ENCODE results near the gene CYP1B1.

CYP1B1 gene

GRCh38 chr2:38074764-38075506, 1.0 kb downstream of the CYP1B1 start:
- no peak for DNase-seq

DNA sequence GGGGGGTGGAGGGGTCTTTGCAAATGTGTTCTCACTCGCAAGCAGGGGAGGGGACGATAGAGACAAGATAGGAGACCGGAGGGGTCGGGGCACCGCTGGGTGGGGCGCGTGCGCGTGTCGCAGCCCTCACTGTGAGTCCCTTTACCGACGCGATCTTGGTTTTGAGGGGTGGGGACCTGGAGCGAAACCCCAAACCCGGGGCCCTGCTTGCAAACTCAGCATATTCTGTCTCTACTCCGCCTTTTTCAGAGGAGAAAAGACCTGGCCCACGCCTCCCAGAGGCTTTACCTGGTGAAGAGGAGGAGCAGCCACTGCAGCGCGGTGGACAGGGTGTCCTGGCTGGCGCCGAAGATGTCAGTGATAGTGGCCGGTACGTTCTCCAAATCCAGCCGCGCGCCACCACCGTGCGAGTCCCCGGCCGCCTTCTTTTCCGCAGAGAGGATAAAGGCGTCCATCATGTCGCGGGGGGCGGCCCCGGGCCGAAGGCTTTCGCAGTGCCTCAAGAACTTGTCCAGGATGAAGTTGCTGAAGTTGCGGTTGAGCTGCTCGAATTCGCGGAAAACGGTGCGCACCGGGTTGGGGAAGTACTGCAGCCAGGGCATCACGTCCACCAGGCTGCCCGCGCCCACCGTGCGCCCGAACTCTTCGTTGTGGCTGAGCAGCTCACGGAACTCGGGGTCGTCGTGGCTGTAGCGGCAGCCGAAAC, 1.7 kb downstream of the CYP1B1 start:
- DNase-seq, result no peak

- DNase-seq, result no peak
Measured at GRCh38 chr2:38073211-38074057, 2.5 kb downstream of the CYP1B1 start.

GRCh38 chr2:38070438-38070837, 5.5 kb downstream of the CYP1B1 start:
- no peak for DNase-seq

GRCh38 chr2:38068234-38068633, 7.7 kb downstream of the CYP1B1 start:
- DNase-seq, result no peak

GRCh38 chr2:38066421-38067115, 9.4 kb downstream of the CYP1B1 start:
- DNase-seq, result no peak

- DNase-seq, result no peak
Measured at GRCh38 chr2:38065502-38066135, 10.3 kb downstream of the CYP1B1 start.

DNA sequence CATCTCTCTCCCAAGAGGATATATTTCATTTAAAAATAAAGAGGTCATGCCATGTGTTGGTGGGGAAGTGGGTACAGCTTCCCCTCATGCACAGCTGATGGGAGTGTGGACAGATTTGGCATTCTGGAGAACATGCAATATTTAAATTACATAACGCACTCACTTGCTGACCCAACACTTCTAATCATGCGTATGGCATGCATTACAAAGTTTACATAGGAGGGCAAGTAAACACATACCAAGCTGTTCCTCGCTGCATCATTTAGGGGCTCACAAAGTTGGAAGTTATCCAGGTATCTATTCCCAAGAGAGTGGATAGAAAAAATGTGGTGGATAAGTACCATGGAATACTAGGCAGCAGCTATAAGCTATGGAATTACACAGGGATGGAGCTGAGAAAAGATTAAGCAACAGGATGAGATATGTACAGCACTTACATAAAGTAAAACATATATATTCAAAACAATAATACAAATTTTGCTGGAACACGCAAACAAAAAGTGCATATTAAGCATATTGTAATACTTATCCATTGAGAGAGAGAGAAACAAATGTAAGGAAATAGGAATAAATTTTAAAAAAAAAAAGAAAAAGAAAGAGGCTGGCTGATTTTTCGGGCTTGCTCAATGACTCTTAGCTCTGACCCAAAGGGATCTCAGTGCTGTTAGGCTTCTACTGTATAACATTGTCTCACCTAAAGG, 11.0 kb downstream of the CYP1B1 start:
- no peak for DNase-seq

DNA sequence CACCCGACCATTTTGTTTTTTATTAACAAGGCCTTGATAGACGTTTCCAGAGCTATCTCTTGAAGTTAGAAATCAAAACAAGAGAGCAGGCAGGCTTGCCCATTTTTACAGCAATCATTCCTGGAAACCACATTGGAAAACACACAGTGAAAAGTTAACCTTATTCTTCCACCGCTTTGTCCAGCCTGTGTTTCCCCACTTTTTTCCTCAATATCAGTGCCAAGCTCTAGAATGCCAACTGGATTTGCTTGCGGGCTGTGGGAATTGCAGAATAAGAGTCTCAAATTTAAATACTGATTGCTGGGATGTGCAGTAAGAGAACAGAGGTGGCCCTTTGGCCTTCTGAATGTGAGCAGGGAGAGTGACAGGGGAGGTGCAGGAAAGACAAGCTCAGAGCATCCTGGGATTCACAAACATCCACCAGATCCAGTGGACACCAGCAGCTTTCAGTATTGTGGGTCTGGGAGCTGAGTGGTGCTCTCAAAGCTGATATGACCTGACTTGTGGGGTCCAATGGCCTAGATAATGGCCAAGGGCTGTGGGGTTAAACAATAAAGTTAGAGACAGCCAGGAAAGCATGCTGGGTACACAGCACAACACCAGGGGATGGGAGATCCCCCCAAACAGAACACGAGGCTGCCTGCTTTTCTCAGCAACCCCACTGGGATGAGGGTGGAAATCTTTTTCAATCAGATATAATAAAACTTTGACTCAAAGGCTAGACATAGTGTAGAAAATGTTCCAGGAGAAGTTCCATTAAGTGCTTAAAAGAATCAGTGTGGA, 15.5 kb downstream of the CYP1B1 start:
- no peak for DNase-seq

- DNase-seq, result no peak
Measured at GRCh38 chr2:38057651-38058410, 18.1 kb downstream of the CYP1B1 start.

DNA sequence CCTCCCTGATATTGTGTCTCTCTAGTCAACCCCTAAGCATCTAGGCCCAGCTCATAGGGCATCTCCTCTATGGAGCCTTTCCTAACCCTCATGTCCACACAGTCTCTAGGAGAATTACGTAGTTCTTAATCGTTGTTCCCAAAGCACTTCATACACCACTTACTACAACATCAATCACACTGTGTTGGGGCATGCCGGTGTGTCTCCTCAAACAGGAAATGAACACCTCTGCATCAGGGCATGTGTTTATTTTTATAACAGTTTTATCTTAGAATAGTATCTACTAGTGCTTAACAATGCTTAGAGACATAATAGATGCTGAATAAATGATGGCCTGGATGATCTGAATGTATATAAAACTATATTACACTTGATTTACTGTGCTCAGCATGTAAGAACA, 19.7 kb downstream of the CYP1B1 start:
- no peak for DNase-seq

DNA sequence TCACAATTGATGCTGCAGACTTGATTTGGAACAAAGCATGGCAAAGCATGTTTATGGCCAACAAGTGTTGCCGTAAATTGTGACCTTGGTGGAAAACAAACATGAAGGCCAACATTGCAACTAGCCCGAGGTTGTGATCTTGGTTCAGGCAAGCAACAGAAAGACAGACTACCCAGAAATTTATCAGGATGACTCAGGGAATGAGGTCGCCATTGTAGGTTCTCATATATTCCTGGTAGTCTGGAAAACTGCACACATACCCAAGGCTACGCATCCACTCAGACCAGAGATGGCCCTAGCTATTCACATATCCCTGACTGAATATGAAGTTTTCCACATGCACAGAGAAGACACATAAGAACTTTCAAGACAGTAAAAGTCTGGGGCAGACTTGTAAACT, 30.1 kb downstream of the CYP1B1 start:
- no peak for DNase-seq

- DNase-seq, result no peak
Measured at GRCh38 chr2:38039121-38039910, 36.6 kb downstream of the CYP1B1 start.

GRCh38 chr2:38038682-38039081, 37.3 kb downstream of the CYP1B1 start:
- DNase-seq, result no peak

GRCh38 chr2:38037757-38038621, 38.0 kb downstream of the CYP1B1 start:
- DNase-seq, result no peak

GRCh38 chr2:38037325-38037724, 38.6 kb downstream of the CYP1B1 start:
- DNase-seq, result no peak

DNA sequence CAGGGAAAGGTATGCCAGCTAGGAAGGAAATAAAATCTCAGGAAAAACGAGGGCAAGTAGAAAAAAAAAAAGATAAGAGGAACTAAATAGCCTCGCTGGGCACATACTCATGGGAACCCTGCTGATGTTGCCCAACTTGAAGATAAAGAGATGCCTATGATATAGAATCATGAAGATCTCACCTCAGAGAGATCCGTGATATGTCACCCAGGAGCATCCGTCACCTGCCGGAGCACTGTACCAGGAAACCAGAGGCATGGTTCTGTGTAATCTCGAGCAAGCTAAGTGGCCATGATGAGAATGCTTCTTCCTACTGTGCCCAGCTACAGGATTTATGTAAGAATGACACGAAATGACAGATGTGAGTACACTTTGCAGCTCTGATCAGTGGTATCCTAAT, 40.0 kb downstream of the CYP1B1 start:
- no peak for DNase-seq

- no peak for DNase-seq
Measured at GRCh38 chr2:38033646-38034045, 42.3 kb downstream of the CYP1B1 start.
